ENCODE results near the gene RAET1G. TPM values are rescaled to one million over a fixed set of nuclear protein-coding genes. Genes with fewer than 3 reads are reported as not detected.

Gene RAET1G
- total and polyA plus RNA-seq, 2 of the 13 experiments (the other 11 are each of a cell fraction or from before 2014, with no cell fraction given): not detected

DNA sequence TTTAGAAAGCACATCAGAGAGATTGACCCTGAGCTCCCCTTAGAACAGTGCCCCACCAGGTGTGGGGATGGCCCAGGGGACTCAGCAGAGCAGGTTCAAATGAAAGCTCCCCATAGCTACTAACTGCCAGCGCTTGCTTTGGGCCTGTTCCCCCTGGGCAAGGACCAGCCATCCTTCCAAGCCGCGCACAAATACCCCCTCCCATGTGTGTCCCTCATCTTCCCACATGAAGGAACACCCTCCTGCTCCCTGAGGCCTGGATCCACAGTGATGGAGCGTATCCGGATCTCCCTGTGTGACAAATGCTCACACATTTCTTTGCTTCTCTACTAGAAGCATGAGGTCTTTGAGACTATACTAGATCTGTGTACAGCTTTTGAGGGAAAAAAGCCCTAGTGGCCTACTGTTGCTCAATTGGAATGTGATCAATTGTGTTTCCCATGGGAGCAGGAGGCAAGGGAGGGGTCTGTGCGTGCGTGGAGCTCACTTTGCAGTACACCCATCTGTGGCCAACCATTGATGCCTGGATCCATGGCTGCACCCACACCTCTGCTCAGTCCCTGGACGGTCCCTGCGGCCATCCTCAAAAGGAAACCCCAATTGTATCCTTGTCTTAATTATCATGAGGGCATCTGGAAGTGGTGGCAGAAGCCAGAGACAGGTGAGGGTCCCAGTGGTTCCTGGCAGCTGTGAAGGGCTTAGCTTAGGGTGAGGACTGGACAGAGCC is 1.4 kb upstream of the RAET1G start:
- no peak for DNase-seq (ENCODE audit: low spot score)
- Histone ChIP-seq H3K4me2 (ENCODE audit: low read depth, low read length) (0 out of 2 replicates have a peak overlapping the region, but pooled peaks have one; percentile 95), H3K9ac (ENCODE audit: insufficient read depth, low read depth, low read length) (no peak overlapping the region), H3K79me2 (ENCODE audit: insufficient read depth, low read length) (no peaks in the 10 kb centered on the region), H2AFZ (ENCODE audit: low read length) (no peak overlapping the region), H3K36me3 (replicated peaks in 1 of 2; ENCODE audit: control insufficient read depth in 1 of 2, insufficient read depth in 2 of 2, low read length in 2 of 2) (no peaks in the 10 kb centered on the region; a peak in 1 of 5 replicates), H4K20me1 (ENCODE audit: insufficient read depth, low read length) (no peaks in the 10 kb centered on the region), H3K4me1 (ENCODE audit: insufficient read depth, low read length) (peaks cover 34% of the 10 kb centered on the region), H3K4me3 (replicated peaks in 1 of 3; ENCODE audit: insufficient read depth in 1 of 3, low read depth in 2 of 3, low read length in 3 of 3) (no peak overlapping the region), H3K27me3 (ENCODE audit: control insufficient read depth in 1 of 2, insufficient read depth in 2 of 2, low read length in 2 of 2) (peaks cover 15 to 62% of the 10 kb centered on the region in 2 experiments), H3K27ac (ENCODE audit: extremely low read length, insufficient read depth, low read length) (no peak overlapping the region), H3K9me3 (ENCODE audit: low read length) (no peaks in the 10 kb centered on the region)
- 75% methylated on average over 7 of the region's 9 CpGs for WGBS (ENCODE audit: low lambda C conversion rate)
- BruUV-seq (replicated peaks): no TSS peak
- FAIRE-seq: no peak
- POLR2A ChIA-PET: no interaction called here
- no peak for ATAC-seq
- CTCF ChIA-PET (ENCODE audit: low intra/inter-chr PET ratio, low total read pairs): interaction anchor here (1.2 to 1.7 kb wide), 2 partner anchors 84 to 201 kb away, joined by 3 to 4 read pairs; no protein-coding TSS in a partner anchor
- intact Hi-C loops (cut with micrococcal nuclease; ENCODE audit: unreplicated experiment): no loop called here
- in situ Hi-C loops (cut with HindIII; ENCODE audit: extremely low pct_ligation_motif_present, low pct_unique_long_range_greater_than_20kb): loop anchor here (5.0 kb wide), 2 partner anchors 82 to 202 kb away; no protein-coding TSS in a partner anchor
- TF ChIP-seq, protein P1, sequence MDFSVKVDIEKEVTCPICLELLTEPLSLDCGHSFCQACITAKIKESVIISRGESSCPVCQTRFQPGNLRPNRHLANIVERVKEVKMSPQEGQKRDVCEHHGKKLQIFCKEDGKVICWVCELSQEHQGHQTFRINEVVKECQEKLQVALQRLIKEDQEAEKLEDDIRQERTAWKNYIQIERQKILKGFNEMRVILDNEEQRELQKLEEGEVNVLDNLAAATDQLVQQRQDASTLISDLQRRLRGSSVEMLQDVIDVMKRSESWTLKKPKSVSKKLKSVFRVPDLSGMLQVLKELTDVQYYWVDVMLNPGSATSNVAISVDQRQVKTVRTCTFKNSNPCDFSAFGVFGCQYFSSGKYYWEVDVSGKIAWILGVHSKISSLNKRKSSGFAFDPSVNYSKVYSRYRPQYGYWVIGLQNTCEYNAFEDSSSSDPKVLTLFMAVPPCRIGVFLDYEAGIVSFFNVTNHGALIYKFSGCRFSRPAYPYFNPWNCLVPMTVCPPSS (IDR thresholded peaks at IDR 0.05): no peak
- TF ChIP-seq ZMYM4 (CRISPR knock-in tag; IDR thresholded peaks at IDR 0.05): no peak
- no peak for TF ChIP-seq ZNF337 (CRISPR knock-in tag; IDR thresholded peaks at IDR 0.05; ENCODE audit: borderline replicate concordance, low read depth)

DNA sequence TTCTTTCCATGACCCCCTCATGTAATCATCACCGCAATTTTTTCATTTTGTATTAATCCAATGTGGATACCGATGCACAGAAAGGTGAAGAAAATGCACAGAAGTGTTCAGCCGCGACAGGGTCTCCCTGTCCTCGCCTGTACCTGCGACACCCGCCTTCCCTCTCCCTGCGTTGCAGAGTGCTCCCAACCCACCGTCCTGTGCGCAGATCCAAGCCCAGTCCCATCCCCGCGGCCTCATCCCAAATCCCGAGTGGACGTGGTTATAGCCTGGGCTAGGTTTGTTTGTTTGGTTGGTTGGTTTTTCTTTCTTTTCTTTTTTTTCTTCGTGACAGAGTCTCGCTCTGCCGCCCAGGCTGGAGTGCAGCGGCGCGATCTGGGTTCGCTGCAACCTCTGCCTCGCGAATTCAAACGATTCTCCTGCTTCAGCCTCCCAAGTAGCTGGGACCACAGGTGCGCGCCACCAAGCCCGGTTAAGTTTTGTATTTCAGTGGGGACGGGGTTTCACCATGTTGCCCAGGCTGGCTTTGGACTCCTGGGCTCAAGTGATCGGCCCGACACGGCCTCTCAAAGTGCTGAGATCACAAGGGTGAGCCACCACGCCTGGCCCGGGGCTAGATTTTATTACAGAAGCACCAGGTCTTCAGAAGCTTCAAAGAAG is 536 bp upstream of the RAET1G start:
- Histone ChIP-seq H3K4me2 (ENCODE audit: low read depth, low read length) (peak overlapping the region; percentile 79), H3K9ac (ENCODE audit: insufficient read depth, low read depth, low read length) (no peak overlapping the region), H3K27me3 (ENCODE audit: control insufficient read depth in 1 of 2, insufficient read depth in 2 of 2, low read length in 2 of 2) (peaks cover 13 to 68% of the 10 kb centered on the region in 2 experiments), H3K4me3 (replicated peaks in 1 of 3; ENCODE audit: insufficient read depth in 1 of 3, low read depth in 2 of 3, low read length in 3 of 3) (peak overlapping the region; percentile 40 to 70 (median 44); a peak in 5 of 6 replicates), H3K79me2 (ENCODE audit: insufficient read depth, low read length) (no peaks in the 10 kb centered on the region), H3K9me3 (ENCODE audit: low read length) (no peaks in the 10 kb centered on the region), H3K27ac (ENCODE audit: extremely low read length, insufficient read depth, low read length) (no peak overlapping the region), H2AFZ (ENCODE audit: low read length) (no peak overlapping the region), H3K36me3 (replicated peaks in 1 of 2; ENCODE audit: control insufficient read depth in 1 of 2, insufficient read depth in 2 of 2, low read length in 2 of 2) (no peaks in the 10 kb centered on the region; a peak in 1 of 5 replicates), H3K4me1 (ENCODE audit: insufficient read depth, low read length) (peaks cover 34% of the 10 kb centered on the region), H4K20me1 (ENCODE audit: insufficient read depth, low read length) (no peaks in the 10 kb centered on the region)
- DNase-seq (ENCODE audit: low spot score) (no peak), FAIRE-seq (no peak), ATAC-seq (no peak)
- no TSS peak for BruUV-seq (replicated peaks)
- intact Hi-C loops (cut with micrococcal nuclease; ENCODE audit: unreplicated experiment) (no loop called here), in situ Hi-C loops (cut with HindIII; ENCODE audit: extremely low pct_ligation_motif_present, low pct_unique_long_range_greater_than_20kb) (loop anchor here (5.0 kb wide), 2 partner anchors 81 to 201 kb away; no protein-coding TSS in a partner anchor)
- ChIA-PET CTCF (ENCODE audit: low intra/inter-chr PET ratio, low total read pairs) (interaction anchor here (1.2 kb wide), 1 partner anchor 83 kb away, joined by 3 read pairs; no protein-coding TSS in a partner anchor), POLR2A (no interaction called here)
- 60% methylated on average over 33 of the region's 33 CpGs for WGBS (ENCODE audit: low lambda C conversion rate)
- TF ChIP-seq HNRNPLL (IDR thresholded peaks at IDR 0.05; ENCODE audit: low read depth, low read length, poor library complexity, severe bottlenecking): peak; percentile 33
- TF ChIP-seq FOXA3 (CRISPR knock-in tag; IDR thresholded peaks at IDR 0.05): no peak
- TF ChIP-seq, protein P2, sequence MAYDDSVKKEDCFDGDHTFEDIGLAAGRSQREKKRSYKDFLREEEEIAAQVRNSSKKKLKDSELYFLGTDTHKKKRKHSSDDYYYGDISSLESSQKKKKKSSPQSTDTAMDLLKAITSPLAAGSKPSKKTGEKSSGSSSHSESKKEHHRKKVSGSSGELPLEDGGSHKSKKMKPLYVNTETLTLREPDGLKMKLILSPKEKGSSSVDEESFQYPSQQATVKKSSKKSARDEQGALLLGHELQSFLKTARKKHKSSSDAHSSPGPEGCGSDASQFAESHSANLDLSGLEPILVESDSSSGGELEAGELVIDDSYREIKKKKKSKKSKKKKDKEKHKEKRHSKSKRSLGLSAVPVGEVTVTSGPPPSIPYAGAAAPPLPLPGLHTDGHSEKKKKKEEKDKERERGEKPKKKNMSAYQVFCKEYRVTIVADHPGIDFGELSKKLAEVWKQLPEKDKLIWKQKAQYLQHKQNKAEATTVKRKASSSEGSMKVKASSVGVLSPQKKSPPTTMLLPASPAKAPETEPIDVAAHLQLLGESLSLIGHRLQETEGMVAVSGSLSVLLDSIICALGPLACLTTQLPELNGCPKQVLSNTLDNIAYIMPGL (CRISPR knock-in tag; IDR thresholded peaks at IDR 0.05; ENCODE audit: borderline replicate concordance in 1 of 2, low read depth in 1 of 2): no peak
- no peak for TF ChIP-seq ZNF33B (CRISPR knock-in tag; IDR thresholded peaks at IDR 0.05)
- TF ChIP-seq ZNF781 (CRISPR knock-in tag; IDR thresholded peaks at IDR 0.05; ENCODE audit: borderline replicate concordance, not compliant biosample characterization): no peak
